H9 (cell line): ENCODE data around the gene GAL3ST3. TPM values are rescaled to one million over a fixed set of nuclear protein-coding genes. Genes with fewer than 3 reads are reported as not detected.

ENCODE experiments used
- DNase-seq: peaks from one replicate; pipeline ENCODE4 v3.0.0-alpha.2; 2017
- H2AFZ ChIP-seq: one replicate; pipeline ENCODE4 v1.6.1; 2013; ENCODE audit warnings: mild to moderate bottlenecking, low read length, control low read depth, moderate library complexity
- H2AK5ac ChIP-seq: 2 replicates; pipeline ENCODE4 v1.6.1; 2013; ENCODE audit warnings: low read length, control low read depth, mixed read lengths; ENCODE audit not compliant: insufficient read length
- H2BK120ac ChIP-seq: one replicate; pipeline ENCODE4 v1.6.1; 2013; ENCODE audit warnings: low read depth, mild to moderate bottlenecking, low read length, control low read depth, inconsistent platforms; ENCODE audit not compliant: poor library complexity, severe bottlenecking
- H2BK12ac ChIP-seq: 2 replicates; pipeline ENCODE4 v1.6.1; 2013; ENCODE audit warnings: low read length, control low read depth, mixed read lengths, low read depth; ENCODE audit not compliant: insufficient read length
- H2BK15ac ChIP-seq: 2 replicates; pipeline ENCODE4 v1.6.1; 2013; ENCODE audit warnings: low read depth, low read length, control low read depth
- H2BK20ac ChIP-seq: one replicate; pipeline ENCODE4 v1.6.1; 2013; ENCODE audit warnings: low read depth, mild to moderate bottlenecking, low read length, control low read depth, inconsistent platforms; ENCODE audit not compliant: poor library complexity, severe bottlenecking
- H2BK5ac ChIP-seq: 2 replicates; pipeline ENCODE4 v1.6.1; 2013; ENCODE audit warnings: low read length, control low read depth, mixed read lengths; ENCODE audit not compliant: insufficient read length
- H3K14ac ChIP-seq: 2 replicates; pipeline ENCODE4 v1.6.1; 2013; ENCODE audit warnings: low read length, control low read depth; ENCODE audit not compliant: insufficient read depth
- H3K18ac ChIP-seq: 2 replicates; pipeline ENCODE4 v1.6.1; 2013; ENCODE audit warnings: low read depth, mild to moderate bottlenecking, mixed read lengths, low read length, control low read depth; ENCODE audit not compliant: insufficient read length
- H3K23ac ChIP-seq: 2 replicates; pipeline ENCODE4 v1.6.1; 2013; ENCODE audit warnings: low read length, control low read depth, mixed read lengths, low read depth; ENCODE audit not compliant: insufficient read length
- H3K23me2 ChIP-seq: 2 replicates; pipeline ENCODE4 v1.6.1; 2013; ENCODE audit warnings: low read depth, mild to moderate bottlenecking, mixed read lengths, low read length, control low read depth; ENCODE audit not compliant: insufficient read length, poor library complexity, severe bottlenecking
- H3K27ac ChIP-seq: 2 replicates; pipeline ENCODE4 v1.5.1; 2013; ENCODE audit warnings: low read length, control low read depth, mixed read lengths, low read depth; ENCODE audit not compliant: insufficient read length
- H3K27me3 ChIP-seq: 2 replicates; pipeline ENCODE4 v1.6.1; 2013; ENCODE audit warnings: low read length, control low read depth, inconsistent platforms; ENCODE audit not compliant: insufficient read depth
- H3K4ac ChIP-seq: 2 replicates; pipeline ENCODE4 v1.6.1; 2013; ENCODE audit warnings: low read depth, mild to moderate bottlenecking, control low read depth, inconsistent platforms, low read length, moderate library complexity
- H3K4me1 ChIP-seq: 2 replicates; pipeline ENCODE4 v1.6.1; 2013; ENCODE audit warnings: low read length, control low read depth, inconsistent platforms; ENCODE audit not compliant: insufficient read depth
- H3K4me2 ChIP-seq: 2 replicates; pipeline ENCODE4 v1.6.1; 2013; ENCODE audit warnings: low read length, control low read depth, mixed read lengths; ENCODE audit not compliant: insufficient read length, insufficient read depth
- H3K56ac ChIP-seq: 2 replicates; pipeline ENCODE4 v1.6.1; 2013; ENCODE audit warnings: low read depth, mild to moderate bottlenecking, mixed read lengths, low read length, control low read depth; ENCODE audit not compliant: insufficient read length
- H3K79me1 ChIP-seq: 2 replicates; pipeline ENCODE4 v1.6.1; 2013; ENCODE audit warnings: low read depth, mild to moderate bottlenecking, moderate library complexity, low read length, control low read depth, inconsistent platforms; ENCODE audit not compliant: insufficient read depth, poor library complexity, severe bottlenecking
- H3K79me2 ChIP-seq: 2 replicates; pipeline ENCODE4 v1.6.1; 2013; ENCODE audit warnings: low read length, control low read depth, inconsistent platforms; ENCODE audit not compliant: insufficient read depth
- H3K9ac ChIP-seq: 2 replicates; pipeline ENCODE4 v1.6.1; 2013; ENCODE audit warnings: low read length, control low read depth, mixed read lengths; ENCODE audit not compliant: insufficient read length; ENCODE audit errors: extremely low read depth
- H3K9me3 ChIP-seq: one replicate; pipeline ENCODE4 v1.6.1; 2013; ENCODE audit warnings: low read depth, low read length, inconsistent platforms; ENCODE audit not compliant: control insufficient read depth
- H3T11ph ChIP-seq: one replicate; pipeline ENCODE4 v1.6.1; 2013; ENCODE audit warnings: mild to moderate bottlenecking, low read length, control low read depth, inconsistent platforms
- H4K20me1 ChIP-seq: one replicate; pipeline ENCODE4 v1.6.1; 2013; ENCODE audit not compliant: control insufficient read depth, insufficient read length, insufficient read depth
- H4K5ac ChIP-seq: 2 replicates; pipeline ENCODE4 v1.6.1; 2013; ENCODE audit warnings: low read depth, mild to moderate bottlenecking, mixed read lengths, low read length, control low read depth; ENCODE audit not compliant: insufficient read length
- H4K8ac ChIP-seq: replicated peaks from 2 replicates; pipeline ENCODE4 v1.6.1; 2013; ENCODE audit warnings: low read length, control low read depth, mixed read lengths, low read depth; ENCODE audit not compliant: insufficient read length
- H4K91ac ChIP-seq: 2 replicates; pipeline ENCODE4 v1.6.1; 2013; ENCODE audit warnings: low read depth, mild to moderate bottlenecking, moderate library complexity, mixed read lengths, low read length, control low read depth; ENCODE audit not compliant: insufficient read length
- H3K27ac Mint-ChIP-seq, 3 experiments: 2 replicates in 2 of 3; 3 replicates in 1 of 3; pipeline ENCODE4 v1.8.0; 2020 to 2021; ENCODE audit warnings: mixed read lengths in 3 of 3, mild to moderate bottlenecking in 1 of 3, moderate library complexity in 1 of 3
- H3K27me3 Mint-ChIP-seq: 2 replicates; pipeline ENCODE4 v1.8.0; 2021; ENCODE audit warnings: low read depth, mild to moderate bottlenecking, moderate library complexity, mixed read lengths
- H3K36me3 Mint-ChIP-seq, 3 experiments: 2 replicates in 2 of 3; 3 replicates in 1 of 3; pipeline ENCODE4 v1.8.0; 2020 to 2021; ENCODE audit warnings: low read depth in 3 of 3, mixed read lengths in 3 of 3; ENCODE audit not compliant: insufficient read depth in 1 of 3
- H3K4me1 Mint-ChIP-seq, 2 experiments: 2 replicates each; pipeline ENCODE4 v1.8.0; 2020; ENCODE audit warnings: mixed read lengths in 2 of 2
- H3K4me3 Mint-ChIP-seq, 2 experiments: 2 replicates in 1 of 2; 3 replicates in 1 of 2; pipeline ENCODE4 v1.8.0; 2020 to 2021; ENCODE audit warnings: mild to moderate bottlenecking in 2 of 2, mixed read lengths in 2 of 2, moderate library complexity in 1 of 2
- H3K9me3 Mint-ChIP-seq, 2 experiments: 2 replicates in 1 of 2; 3 replicates in 1 of 2; pipeline ENCODE4 v1.8.0; 2020; ENCODE audit warnings: mild to moderate bottlenecking in 2 of 2, mixed read lengths in 2 of 2, moderate library complexity in 1 of 2
- CTCF ChIP-seq: fragments of 200-600 bp; sonication (generic); conservative IDR thresholded peaks from 3 replicates; pipeline ENCODE4 v1.8.0; 2021; ENCODE audit warnings: antibody characterized with exemption, mild to moderate bottlenecking
- WGBS: extraction: QIAGEN DNeasy Blood & Tissue Kit; methylation state at CpG from one replicate; pipeline ENCODE4 v1.1.7; 2013; ENCODE audit warnings: missing lambda C conversion rate, low lambda C conversion rate, mixed read lengths; ENCODE audit not compliant: insufficient read length; ENCODE audit errors: extremely low coverage; 5-methylcytosine and 5-hydroxymethylcytosine counted together
- total RNA-seq: library from RNA; stranded (reverse); gene quantifications from 2 replicates; pipeline ENCODE4 v1.2.1, GENCODE V29; 2021

The GAL3ST3 gene
- total RNA-seq, 1 experiment from 2014 or later, result 17.2 TPM

- no peak overlapping the region for H3K4me3 Mint-ChIP-seq
- Histone ChIP-seq H4K91ac (no peak overlapping the region), H3K9me3 (no peaks in the 10 kb centered on the region), H4K20me1 (no peaks in the 10 kb centered on the region), H4K8ac (no peak overlapping the region), H2BK120ac (no peak overlapping the region), H2BK15ac (no peak overlapping the region), H3K9ac (no peak overlapping the region), H3K23me2 (no peaks in the 10 kb centered on the region), H3K14ac (no peak overlapping the region), H3K56ac (no peak overlapping the region), H3K4me1 (no peaks in the 10 kb centered on the region), H3K18ac (no peak overlapping the region), H2BK5ac (no peak overlapping the region), H3K79me1 (no peaks in the 10 kb centered on the region), H2AK5ac (no peak overlapping the region), H3K79me2 (no peaks in the 10 kb centered on the region), H4K5ac (no peak overlapping the region), H3K4me2 (no peak overlapping the region), H3K27me3 (no peaks in the 10 kb centered on the region), H3K27ac (no peak overlapping the region), H2AFZ (no peak overlapping the region), H2BK12ac (no peak overlapping the region), H3T11ph (no peak overlapping the region), H3K23ac (no peak overlapping the region), H2BK20ac (no peak overlapping the region), H3K4ac (no peak overlapping the region)
- no peaks in the 10 kb centered on the region; a peak in 1 of 4 replicates for H3K4me1 Mint-ChIP-seq
- no peaks in the 10 kb centered on the region for H3K27me3 Mint-ChIP-seq
- DNase-seq, result no peak
- no peak for TF ChIP-seq CTCF
- H3K9me3 Mint-ChIP-seq, result no peaks in the 10 kb centered on the region
- H3K27ac Mint-ChIP-seq, result no peak overlapping the region
- no peaks in the 10 kb centered on the region for H3K36me3 Mint-ChIP-seq
- WGBS, result no CpG with 5 or more reads among the region's 4 CpGs
Measured at GRCh38 chr11:66082946-66083698, 34.2 kb upstream of the GAL3ST3 start.
